Fibroblast of lung (primary cell): ENCODE measurements around the gene RASGEF1C. TPM values are rescaled to one million over a fixed set of nuclear protein-coding genes. Genes with fewer than 3 reads are reported as not detected.

Experiments used
- DNase-seq, 2 donors: peaks; one replicate each; pipeline versions ENCODE4 v3.0.0 to v3.0.0-alpha.2; 2010; ENCODE audit warnings: low read depth in 2 of 2
- H2AFZ ChIP-seq: 2 replicates; pipeline ENCODE4 v1.5.1; 2012; ENCODE audit warnings: low read length, control low read depth, inconsistent platforms
- H3K27ac ChIP-seq: 2 replicates; pipeline ENCODE4 v1.5.1; 2011; ENCODE audit warnings: low read length, control low read depth; ENCODE audit not compliant: insufficient read depth
- H3K27me3 ChIP-seq: 2 replicates; pipeline ENCODE4 v1.5.1; 2011; ENCODE audit warnings: mild to moderate bottlenecking, low read length; ENCODE audit not compliant: control insufficient read depth, insufficient read depth
- H3K36me3 ChIP-seq: 2 replicates; pipeline ENCODE4 v1.5.1; 2011; ENCODE audit warnings: low read length; ENCODE audit not compliant: control insufficient read depth, insufficient read depth
- H3K4me1 ChIP-seq: 2 replicates; pipeline ENCODE4 v1.5.1; 2011; ENCODE audit warnings: low read length; ENCODE audit not compliant: control insufficient read depth, insufficient read depth; ENCODE audit errors: extremely low read depth
- H3K4me2 ChIP-seq: 2 replicates; pipeline ENCODE4 v1.5.1; 2011; ENCODE audit warnings: low read length, control low read depth; ENCODE audit not compliant: insufficient read depth; ENCODE audit errors: extremely low read depth
- H3K4me3 ChIP-seq, 4 experiments: fragments of 200-600 bp in 1 of 4; sonication (generic) in 1 of 4; replicated peaks in 1 of 4; 2 replicates each; pipeline ENCODE4 v1.5.1; 2011 to 2016; ENCODE audit warnings: low read length in 4 of 4, low read depth in 3 of 4, mild to moderate bottlenecking in 3 of 4, control low read depth in 2 of 4, inconsistent platforms in 1 of 4, mixed read lengths in 1 of 4; ENCODE audit not compliant: insufficient read depth in 1 of 4; ENCODE audit errors: control extremely low read depth in 1 of 4
- H3K79me2 ChIP-seq: 2 replicates; pipeline ENCODE4 v1.5.1; 2012; ENCODE audit warnings: mild to moderate bottlenecking, low read length, inconsistent platforms; ENCODE audit not compliant: control insufficient read depth, insufficient read depth
- H3K9ac ChIP-seq: 2 replicates; pipeline ENCODE4 v1.5.1; 2011; ENCODE audit warnings: mild to moderate bottlenecking, low read length, control low read depth; ENCODE audit not compliant: insufficient read depth
- H3K9me3 ChIP-seq: 2 replicates; pipeline ENCODE4 v1.5.1; 2012; ENCODE audit warnings: low read depth, low read length; ENCODE audit not compliant: control insufficient read depth, insufficient read depth
- H4K20me1 ChIP-seq: 2 replicates; pipeline ENCODE4 v1.5.1; 2011; ENCODE audit warnings: low read length; ENCODE audit not compliant: control insufficient read depth, insufficient read depth; ENCODE audit errors: extremely low read depth
- EZH2 ChIP-seq: IDR thresholded peaks from 2 replicates; pipeline ENCODE4 v1.5.1; 2012; ENCODE audit warnings: low read length, control low read depth, mild to moderate bottlenecking; ENCODE audit errors: missing control alignments
- polyA plus RNA-seq, 2 donors: library from polyadenylated mRNA; depleted of rRNA in 1 of 2; stranded (reverse) in 1 of 2; unstranded in 1 of 2; fragments of >200 nt; gene quantifications; 2 replicates each; pipeline ENCODE4 v1.2.1, GENCODE V29; 2011 to 2012; ENCODE audit warnings: missing spikeins in 1 of 2
- total RNA-seq: library from RNA; depleted of rRNA; stranded (reverse); fragments of >200 nt; gene quantifications from 2 replicates; pipeline ENCODE4 v1.2.1, GENCODE V29; 2014
- TF ChIP-seq, protein P1 (sequence below), 2 donors: IDR thresholded peaks in 1 of 2; conservative IDR thresholded peaks in 1 of 2; 1 replicate in 1 of 2; 2 replicates in 1 of 2; pipeline ENCODE4 v1.5.1; 2011 to 2012; ENCODE audit warnings: low read length in 2 of 2, control low read depth in 1 of 2, inconsistent platforms in 1 of 2, low read depth in 1 of 2, mild to moderate bottlenecking in 1 of 2

Gene RASGEF1C
- total and polyA plus RNA-seq, 2 donors (not counting 1 experiment from before 2014, with no cell fraction given): under 0.01 TPM; not detected in 1

DNA sequence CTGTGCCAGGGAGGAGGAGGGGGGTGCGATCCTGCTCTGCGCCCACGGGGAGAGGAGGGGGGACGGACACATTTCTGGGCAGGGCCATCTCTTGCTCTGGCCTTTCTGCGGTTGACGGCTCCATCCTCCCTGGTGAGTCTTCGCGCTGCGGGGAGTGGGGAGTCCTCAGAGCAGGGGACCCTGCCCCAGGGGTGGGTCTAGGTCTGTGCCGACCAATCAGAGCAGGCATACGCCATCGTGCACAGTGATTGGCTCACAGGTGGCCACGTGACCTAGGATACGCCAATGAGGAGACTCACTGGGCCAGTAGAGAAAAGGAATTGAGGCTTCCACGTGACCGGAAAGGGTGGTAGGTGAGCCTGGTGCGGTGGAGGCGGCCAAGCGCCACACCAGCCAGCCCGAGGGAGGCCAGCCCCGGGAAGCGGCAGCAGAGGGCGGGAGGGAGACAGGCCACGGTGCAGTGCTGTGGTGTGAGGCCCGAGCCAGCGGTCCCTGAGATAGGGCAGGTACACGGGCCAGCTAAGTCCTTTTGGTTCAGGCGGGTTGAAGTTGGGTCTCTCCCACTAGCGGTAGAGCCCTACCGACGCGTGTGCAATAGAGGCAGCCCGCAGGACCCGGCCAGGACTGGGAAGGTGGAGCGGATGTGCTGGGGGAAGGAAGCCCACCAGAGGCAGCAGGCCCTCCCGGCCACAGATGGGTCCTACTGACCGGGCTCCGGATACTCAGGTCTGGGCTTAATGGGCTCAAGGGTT, 72.2 kb downstream of the RASGEF1C start:
- H3K4me3 ChIP-seq: no peak overlapping the region
- no peak for DNase-seq
- no peak overlapping the region for H3K9ac ChIP-seq
- no peak overlapping the region for H3K27ac ChIP-seq
- no peaks in the 10 kb centered on the region for H3K79me2 ChIP-seq
- no peaks in the 10 kb centered on the region for H3K36me3 ChIP-seq
- no peak for TF ChIP-seq EZH2
- TF ChIP-seq, protein P1, sequence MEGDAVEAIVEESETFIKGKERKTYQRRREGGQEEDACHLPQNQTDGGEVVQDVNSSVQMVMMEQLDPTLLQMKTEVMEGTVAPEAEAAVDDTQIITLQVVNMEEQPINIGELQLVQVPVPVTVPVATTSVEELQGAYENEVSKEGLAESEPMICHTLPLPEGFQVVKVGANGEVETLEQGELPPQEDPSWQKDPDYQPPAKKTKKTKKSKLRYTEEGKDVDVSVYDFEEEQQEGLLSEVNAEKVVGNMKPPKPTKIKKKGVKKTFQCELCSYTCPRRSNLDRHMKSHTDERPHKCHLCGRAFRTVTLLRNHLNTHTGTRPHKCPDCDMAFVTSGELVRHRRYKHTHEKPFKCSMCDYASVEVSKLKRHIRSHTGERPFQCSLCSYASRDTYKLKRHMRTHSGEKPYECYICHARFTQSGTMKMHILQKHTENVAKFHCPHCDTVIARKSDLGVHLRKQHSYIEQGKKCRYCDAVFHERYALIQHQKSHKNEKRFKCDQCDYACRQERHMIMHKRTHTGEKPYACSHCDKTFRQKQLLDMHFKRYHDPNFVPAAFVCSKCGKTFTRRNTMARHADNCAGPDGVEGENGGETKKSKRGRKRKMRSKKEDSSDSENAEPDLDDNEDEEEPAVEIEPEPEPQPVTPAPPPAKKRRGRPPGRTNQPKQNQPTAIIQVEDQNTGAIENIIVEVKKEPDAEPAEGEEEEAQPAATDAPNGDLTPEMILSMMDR (conservative IDR thresholded peaks at IDR 0.05 in 1 of 2, IDR thresholded peaks at IDR 0.05 in 1 of 2; ENCODE audit: low read depth in 1 of 2, low read length in 2 of 2): no peak
- no peak overlapping the region for H2AFZ ChIP-seq
- H3K27me3 ChIP-seq: no peaks in the 10 kb centered on the region
- H3K9me3 ChIP-seq: no peaks in the 10 kb centered on the region
- no peaks in the 10 kb centered on the region for H3K4me1 ChIP-seq
- no peaks in the 10 kb centered on the region for H4K20me1 ChIP-seq
- H3K4me2 ChIP-seq: no peak overlapping the region

DNA sequence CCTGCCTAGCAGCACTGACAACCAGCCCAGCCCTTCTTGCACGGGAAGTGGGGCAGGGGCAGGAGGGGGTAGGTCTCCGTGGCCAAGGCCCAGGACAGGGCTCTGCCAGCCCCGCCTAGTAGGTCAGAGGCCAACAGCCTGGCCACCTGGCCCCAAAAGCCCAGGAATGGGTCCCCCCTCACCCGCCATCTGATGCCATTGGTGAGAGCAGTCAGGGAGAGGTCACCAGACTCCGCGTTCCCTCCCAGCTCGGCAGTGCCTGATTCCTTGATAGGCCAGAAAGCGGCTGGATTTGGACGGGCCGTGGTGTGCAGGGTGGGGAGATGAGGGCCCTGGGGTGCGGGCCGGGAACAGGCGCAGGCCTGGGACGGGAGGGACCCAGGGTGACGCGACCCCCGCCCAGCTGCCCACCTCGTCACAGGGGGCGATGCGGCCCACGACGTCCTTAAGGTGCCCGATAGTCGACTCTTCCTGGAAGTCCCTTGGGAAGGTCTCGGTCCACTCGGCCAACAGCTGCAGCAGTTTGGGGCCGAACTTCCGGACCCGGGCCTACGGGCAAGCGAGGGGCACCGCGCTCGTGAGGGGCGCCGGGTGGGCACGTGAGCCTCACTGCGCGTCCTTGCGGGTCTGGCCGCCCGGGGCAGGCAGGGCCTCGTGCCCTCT, 72.9 kb downstream of the RASGEF1C start:
- H3K27me3 ChIP-seq: no peaks in the 10 kb centered on the region
- TF ChIP-seq, protein P1 (conservative IDR thresholded peaks at IDR 0.05 in 1 of 2, IDR thresholded peaks at IDR 0.05 in 1 of 2; ENCODE audit: low read depth in 1 of 2, low read length in 2 of 2): no peak
- TF ChIP-seq EZH2: no peak
- no peaks in the 10 kb centered on the region for H3K36me3 ChIP-seq
- H3K9ac ChIP-seq: no peak overlapping the region
- no peak overlapping the region for H2AFZ ChIP-seq
- no peak for DNase-seq
- H3K79me2 ChIP-seq: no peaks in the 10 kb centered on the region
- H3K27ac ChIP-seq: no peak overlapping the region
- H3K4me3 ChIP-seq: no peak overlapping the region
- H3K4me2 ChIP-seq: no peak overlapping the region
- H4K20me1 ChIP-seq: no peaks in the 10 kb centered on the region
- H3K9me3 ChIP-seq: no peaks in the 10 kb centered on the region
- no peaks in the 10 kb centered on the region for H3K4me1 ChIP-seq

DNA sequence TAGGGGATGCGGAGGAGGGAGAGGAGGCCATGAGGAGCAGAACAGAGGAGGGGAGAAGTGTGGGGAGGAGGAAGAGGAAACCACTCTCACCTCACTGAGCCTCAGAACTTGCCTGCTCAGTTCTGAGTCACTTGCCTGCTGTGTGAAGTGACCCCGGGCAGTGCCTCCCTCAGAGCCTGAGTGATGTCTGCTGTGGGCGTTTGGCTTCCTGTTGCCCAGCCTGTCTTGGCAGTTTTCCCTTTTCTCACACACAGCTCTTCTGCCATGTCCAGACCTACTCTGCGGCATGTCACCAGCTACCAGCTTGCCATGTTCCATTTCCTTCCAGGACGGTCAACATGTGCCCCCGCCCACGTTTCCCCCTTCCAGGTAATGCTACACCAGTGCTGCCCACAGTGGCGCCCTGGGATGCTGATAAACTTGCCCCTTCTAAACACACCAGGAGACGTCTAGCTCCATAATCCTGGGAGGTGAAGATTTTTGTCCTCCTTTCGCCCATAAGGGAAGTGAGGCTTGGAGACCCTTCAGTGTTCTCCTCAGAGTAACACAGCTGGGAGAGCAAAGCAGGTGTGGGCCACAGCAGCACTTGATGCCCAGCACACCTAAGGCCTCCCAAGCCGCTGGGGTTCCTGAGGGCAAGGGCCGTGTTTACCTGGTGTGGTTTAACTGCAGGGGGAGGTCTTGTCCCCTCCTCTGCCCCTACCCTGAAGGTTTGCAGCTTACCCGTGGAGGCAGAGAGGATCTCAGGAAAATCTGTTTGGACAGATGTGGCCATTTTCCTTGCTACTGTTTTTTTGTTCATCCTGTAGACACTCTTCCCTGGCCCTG, 73.7 kb downstream of the RASGEF1C start:
- Histone ChIP-seq H3K27me3 (no peaks in the 10 kb centered on the region), H2AFZ (no peak overlapping the region), H3K27ac (no peak overlapping the region), H3K4me1 (no peaks in the 10 kb centered on the region), H3K9me3 (no peaks in the 10 kb centered on the region), H3K4me2 (no peak overlapping the region), H4K20me1 (no peaks in the 10 kb centered on the region), H3K79me2 (no peaks in the 10 kb centered on the region), H3K9ac (no peak overlapping the region), H3K4me3 (no peak overlapping the region), H3K36me3 (no peaks in the 10 kb centered on the region)
- no peak for TF ChIP-seq EZH2
- TF ChIP-seq, protein P1 (conservative IDR thresholded peaks at IDR 0.05 in 1 of 2, IDR thresholded peaks at IDR 0.05 in 1 of 2; ENCODE audit: low read depth in 1 of 2, low read length in 2 of 2): no peak
- DNase-seq: peak; percentile 56 to 87
